T-helper 1 cell (primary cell): ENCODE results near the gene TEAD1.
"Not testable (repeated sequence)": the region's sequence is repeated elsewhere in the genome, so short reads cannot be mapped to it uniquely, and the experiment has no call there.

Experiments used
- DNase-seq, 5 donors: peaks; one replicate each; pipeline ENCODE4 v3.0.0-alpha.2; 2012 to 2020

The TEAD1 gene

DNA sequence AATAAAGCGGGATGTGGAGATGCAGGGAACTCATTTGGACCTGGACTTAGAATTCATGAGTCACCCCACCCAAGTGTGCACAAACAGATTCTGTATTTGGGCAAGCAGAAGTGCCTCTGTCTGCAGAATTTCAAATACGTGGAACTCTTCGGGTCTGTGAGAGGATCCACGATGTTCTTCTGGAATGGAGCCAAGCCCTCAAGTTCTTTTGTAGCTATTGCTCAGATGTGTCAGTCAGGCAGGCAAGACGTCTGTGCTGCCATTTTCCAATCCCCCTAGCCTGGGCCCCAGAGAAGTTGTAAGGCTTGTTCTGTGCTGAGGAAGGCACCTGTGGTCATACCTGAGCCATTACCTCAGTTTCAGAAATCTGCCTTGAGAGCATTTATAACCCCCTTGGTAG, 202.1 kb downstream of the TEAD1 start:
- no peak for DNase-seq

DNA sequence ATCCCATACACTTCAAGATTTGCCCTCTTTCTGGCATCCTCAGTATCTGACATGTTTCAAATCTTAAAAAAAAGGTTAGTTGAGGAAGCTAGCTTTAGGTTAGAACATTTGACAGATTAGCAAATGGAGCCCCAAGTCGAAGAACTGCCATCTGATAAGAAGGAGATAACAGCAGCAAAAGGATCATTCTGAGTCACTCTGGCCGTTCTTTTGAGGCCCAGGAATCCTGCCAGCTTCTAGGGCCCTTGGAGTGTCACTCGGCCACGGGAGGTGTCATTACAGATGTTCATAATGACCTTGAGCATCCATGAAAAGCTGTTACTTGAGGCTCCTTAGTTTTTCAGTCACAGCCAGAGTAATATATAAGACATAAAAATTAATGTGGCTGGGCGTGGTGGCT, 202.8 kb downstream of the TEAD1 start:
- DNase-seq: no peak

- not testable (repeated sequence) for DNase-seq
Measured at GRCh38 chr11:12877508-12877907, 203.3 kb downstream of the TEAD1 start.

- DNase-seq: no peak
Measured at GRCh38 chr11:12880327-12880726, 206.1 kb downstream of the TEAD1 start.

DNA sequence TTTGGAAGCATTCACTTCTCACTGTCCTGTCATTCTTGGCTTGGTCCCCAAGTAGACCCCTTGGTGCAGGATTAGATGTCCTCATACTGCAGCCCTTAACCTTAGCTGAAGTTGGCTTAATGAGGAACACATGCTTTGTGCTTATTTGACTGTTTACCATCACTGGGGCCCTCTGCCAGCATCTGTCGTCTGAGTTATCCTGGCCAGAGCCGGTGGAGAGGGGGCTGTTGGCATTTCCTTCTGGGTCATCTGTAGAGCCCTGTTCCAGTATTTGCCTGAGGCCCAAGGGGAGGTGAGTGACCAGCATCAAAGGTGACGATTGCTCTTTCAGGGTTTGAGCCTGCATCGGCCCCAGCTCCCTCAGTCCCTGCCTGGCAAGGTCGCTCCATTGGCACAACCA, 208.4 kb downstream of the TEAD1 start:
- no peak for DNase-seq

- DNase-seq: no peak
Measured at GRCh38 chr11:12884751-12885318, 210.6 kb downstream of the TEAD1 start.

DNA sequence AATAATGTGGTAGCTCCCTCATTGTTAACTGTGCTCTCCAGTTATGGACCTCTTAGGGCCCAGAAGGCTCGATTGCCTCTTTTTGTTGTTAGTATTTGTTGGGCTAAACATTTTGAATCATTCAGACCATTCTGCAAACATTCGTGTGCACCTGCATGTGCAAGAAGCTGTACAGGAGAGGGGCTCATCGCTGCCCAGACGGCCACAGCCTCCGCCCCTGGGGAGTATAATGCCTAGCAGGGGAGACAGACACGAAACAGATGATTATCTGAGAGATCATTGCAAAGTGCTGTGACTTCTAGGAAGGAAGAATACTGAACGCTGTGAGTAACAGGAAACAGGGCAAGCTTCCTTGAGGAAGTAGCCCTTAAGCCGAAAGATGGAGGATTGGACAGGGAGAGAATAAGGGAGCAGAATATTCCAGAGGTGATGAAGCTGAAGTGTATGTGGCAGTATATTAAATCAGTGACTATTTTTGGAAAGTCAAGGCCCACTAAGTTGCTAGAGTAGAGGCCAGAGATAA, 211.6 kb downstream of the TEAD1 start:
- DNase-seq: no peak

DNA sequence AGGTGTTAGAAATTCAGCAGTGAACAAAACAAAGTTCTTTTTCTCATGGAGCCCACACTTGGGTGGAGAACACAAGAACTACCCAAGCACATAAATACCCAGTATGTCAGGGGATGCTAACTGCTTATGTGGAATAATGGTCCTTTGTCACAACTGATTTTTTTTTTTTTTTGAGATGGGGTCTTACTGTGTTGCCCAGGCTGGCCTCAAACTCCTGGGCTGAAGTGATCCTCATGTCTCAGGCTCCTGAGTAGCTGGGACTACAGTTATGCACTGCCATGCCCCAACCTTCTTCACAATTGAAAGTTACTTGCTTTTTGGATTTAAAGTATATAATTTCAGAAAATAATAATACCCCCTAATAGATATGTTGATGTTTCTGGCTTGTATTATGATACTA, 212.3 kb downstream of the TEAD1 start:
- no peak for DNase-seq

GRCh38 chr11:12888525-12889158, 214.4 kb downstream of the TEAD1 start:
- peak; percentile 20 to 66 (median 42) for DNase-seq

DNA sequence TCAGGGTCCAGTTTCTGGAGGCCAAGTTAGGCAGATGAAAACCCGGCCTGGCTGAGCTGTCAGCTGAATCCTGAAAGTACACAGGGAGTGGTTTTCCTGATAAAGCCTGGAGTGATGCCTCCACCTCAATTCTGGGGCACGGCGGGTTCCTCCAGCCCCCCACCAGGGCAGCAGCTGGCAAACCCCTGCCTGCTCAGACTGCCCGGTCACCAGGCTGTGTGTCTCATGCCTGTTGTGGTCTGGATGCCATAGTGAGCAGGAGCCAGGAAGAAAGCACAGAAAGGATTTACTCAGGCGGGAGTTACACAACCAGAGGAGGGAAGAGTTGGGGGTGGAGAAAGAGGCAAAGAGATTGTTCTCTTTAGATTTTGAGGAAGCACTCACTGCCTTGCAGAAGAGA, 215.0 kb downstream of the TEAD1 start:
- no peak for DNase-seq

DNA sequence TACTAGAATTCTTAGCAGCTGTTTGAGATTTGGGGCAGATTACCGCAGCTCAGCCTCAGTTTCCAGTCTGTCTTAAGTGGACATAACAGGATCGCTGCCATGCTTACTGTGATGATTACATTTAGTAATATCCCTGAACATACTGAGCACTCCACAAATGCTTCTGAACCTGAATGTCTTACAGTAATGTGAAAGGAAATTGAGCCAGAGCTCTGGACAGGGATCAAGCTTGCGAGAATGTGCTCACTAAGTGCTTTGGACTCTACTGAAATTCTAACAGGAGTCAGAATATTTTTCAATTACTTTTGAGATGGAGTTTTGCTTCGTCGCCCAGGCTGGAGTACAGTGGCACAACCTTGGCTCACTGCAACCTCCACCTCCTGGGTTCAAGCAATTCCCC, 216.3 kb downstream of the TEAD1 start:
- DNase-seq: no peak

- DNase-seq: peak in 3 of 5 donors; percentile 21 to 38 (median 22)
Measured at GRCh38 chr11:12893787-12894672, 219.8 kb downstream of the TEAD1 start.

DNA sequence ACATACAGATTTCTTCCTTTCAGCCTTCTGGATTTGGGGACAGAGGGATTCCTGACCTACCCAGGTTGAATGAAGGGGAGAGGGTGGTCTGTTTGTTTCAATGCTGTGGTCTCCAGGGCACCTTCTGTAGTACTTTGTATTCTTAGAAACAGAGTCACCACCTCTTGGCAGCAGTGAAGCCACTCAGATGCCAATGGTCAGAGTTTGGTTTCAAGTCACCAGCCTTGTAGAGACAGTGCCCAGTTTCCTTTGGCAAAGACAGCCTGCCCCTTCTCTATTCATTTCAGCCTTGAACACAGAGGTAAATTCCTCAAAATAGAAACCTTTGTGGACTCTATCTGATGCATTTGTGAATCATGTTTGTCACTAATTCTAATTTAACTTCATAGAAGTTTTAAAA, 223.2 kb downstream of the TEAD1 start:
- DNase-seq: no peak

DNA sequence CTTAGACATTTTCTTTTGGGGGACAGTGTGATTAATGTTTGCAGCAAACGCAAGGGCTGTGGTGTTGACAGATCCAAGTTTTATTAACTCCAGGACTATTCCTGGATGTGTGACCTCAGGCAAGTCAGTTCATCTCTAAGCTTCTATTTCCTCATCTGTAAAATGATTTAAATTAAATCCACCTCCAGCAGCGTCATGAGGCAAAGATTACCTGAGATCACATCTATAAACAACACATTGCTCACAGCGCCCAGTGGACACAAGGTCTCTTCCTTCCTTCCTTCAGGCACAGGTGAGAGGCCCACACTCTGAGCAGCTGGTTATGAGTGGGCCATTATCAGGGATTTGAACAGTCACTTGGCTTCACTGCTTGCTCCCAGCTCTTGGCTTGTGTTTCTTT, 223.6 kb downstream of the TEAD1 start:
- no peak for DNase-seq

- no peak for DNase-seq
Measured at GRCh38 chr11:12900496-12900895, 226.3 kb downstream of the TEAD1 start.

DNA sequence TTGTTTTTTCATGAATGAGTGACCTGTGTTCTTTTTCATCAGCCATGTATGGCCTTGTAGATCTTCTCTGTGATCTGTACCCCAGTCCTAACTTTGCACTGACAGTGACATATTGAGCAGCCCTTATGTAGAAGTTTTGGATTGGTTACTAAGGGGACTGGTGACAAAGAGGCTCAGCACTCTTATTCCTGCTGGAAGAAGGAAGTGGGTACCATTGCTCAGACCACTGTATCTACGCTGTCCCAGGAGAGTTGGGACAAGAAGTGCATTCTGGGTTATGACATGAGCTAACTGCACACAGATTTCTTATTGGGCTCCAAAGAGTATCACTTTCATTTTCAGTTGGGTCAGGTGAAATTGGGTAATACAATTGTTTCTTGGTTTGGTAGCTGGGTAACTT, 227.1 kb downstream of the TEAD1 start:
- no peak for DNase-seq

GRCh38 chr11:12901874-12902481, 227.8 kb downstream of the TEAD1 start:
- DNase-seq: no peak

- DNase-seq: no peak
Measured at GRCh38 chr11:12902791-12903486, 228.7 kb downstream of the TEAD1 start.

GRCh38 chr11:12905435-12905834, 231.2 kb downstream of the TEAD1 start:
- DNase-seq: no peak

DNA sequence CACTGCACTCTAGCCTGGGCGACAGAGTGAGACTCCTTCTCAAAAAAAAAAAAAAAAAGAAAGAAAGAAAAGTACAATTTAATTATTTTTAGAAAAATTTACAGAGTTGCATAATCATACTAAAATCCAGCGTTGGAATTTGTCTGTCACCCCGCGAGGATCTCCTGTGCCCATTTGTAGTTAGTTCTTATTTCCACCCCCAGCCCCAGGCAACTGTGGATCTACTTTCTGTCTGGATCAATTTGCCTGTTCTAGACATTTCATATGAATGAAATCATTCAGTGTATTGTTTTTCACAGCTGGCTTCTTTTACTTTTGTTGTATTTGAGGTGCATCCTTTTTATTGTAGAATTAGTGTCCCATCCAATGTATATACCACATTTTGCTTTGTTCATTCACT, 232.3 kb downstream of the TEAD1 start:
- DNase-seq: no peak

GRCh38 chr11:12909879-12910278, 235.7 kb downstream of the TEAD1 start:
- no peak for DNase-seq

DNA sequence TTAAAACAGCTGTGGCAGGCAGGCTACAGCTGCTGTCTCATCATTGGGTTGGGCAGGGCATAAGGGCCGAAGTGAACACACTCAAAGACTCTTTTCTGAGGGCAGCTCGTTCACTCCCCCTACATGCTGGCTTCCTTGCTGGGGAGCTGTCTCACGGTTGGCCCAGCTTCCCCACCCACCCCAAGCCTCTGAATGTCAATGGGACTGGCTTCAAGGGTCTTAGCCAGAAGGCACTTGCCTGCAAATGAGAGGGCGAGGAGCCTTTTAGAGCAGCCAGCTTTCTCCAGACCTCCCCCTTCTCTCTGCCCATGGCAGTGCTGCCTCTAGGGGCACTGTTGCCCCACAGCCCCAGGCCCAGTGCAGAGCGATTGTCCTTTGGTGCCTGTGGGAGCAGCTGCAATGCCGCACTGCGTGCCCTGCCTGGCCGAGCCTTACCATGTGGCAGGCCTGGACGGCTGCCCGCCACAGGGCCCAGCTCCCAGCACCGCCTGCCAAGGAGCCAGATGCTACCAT, 240.2 kb downstream of the TEAD1 start:
- DNase-seq: no peak
